Islet precursor cell (in vitro differentiated cells): ENCODE measurements around the gene TTYH2.

Experiments used
- DNase-seq: peaks from one replicate; pipeline ENCODE4 v3.0.0-alpha.2; 2018

The TTYH2 gene

DNA sequence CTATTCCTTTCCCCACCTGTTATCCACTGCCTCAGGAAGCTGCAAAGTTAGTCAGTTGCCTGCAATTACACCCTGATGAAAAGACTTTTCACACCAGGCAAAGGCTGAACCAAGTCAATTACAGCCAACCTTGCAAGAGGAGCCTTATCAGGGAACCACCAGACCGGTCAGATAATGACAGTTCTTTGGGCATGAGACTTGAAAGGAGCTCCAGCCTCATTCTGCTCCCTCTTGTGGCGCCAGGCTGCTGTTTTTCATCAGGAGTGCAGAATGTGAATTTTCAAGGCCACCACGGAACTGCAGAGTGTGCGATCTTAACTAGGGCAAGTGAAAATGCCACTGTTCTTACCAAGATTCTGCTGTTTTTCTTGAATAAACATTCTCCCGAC lies 83.2 kb downstream of the TTYH2 start:
- DNase-seq, result peak; percentile 93

DNA sequence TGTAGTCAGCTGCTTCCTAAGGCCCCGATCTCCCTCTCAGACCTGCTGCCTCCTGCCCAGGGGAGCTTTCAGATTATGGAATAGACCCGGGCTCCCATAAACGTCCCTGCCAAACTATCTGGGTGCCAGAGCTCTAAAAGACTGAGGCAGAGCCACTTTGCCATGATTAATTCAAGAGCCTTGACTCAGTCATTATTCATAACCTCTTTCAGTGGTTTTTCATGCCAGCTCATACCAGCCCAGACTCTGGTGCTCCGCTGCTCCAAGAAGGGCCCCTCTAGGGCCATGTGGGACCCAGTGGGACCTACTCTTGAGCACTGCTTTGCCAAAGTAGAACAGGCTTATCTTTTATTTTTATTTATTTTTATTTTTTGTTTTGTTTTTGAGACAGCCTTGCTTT lies 84.6 kb downstream of the TTYH2 start:
- DNase-seq, result no peak

DNA sequence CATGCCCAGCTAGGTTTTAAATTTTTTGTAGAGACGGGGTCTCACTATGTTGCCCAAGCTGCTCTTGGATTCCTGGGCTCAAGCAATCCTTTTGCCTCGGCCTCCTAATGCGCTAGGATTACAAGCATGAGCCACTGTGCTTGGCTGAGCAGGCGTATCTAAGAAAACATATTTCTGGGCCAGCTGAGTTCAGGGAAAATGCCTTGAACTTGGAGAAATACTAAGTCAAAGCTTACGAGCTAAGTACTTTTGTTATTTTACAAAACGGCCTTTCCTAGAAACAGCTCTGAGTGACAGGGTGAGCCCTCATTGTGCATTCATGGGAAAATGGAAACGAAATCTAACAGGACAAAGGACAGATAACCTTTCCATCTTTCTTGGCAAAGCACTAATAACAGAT lies 85.4 kb downstream of the TTYH2 start:
- no peak for DNase-seq

DNA sequence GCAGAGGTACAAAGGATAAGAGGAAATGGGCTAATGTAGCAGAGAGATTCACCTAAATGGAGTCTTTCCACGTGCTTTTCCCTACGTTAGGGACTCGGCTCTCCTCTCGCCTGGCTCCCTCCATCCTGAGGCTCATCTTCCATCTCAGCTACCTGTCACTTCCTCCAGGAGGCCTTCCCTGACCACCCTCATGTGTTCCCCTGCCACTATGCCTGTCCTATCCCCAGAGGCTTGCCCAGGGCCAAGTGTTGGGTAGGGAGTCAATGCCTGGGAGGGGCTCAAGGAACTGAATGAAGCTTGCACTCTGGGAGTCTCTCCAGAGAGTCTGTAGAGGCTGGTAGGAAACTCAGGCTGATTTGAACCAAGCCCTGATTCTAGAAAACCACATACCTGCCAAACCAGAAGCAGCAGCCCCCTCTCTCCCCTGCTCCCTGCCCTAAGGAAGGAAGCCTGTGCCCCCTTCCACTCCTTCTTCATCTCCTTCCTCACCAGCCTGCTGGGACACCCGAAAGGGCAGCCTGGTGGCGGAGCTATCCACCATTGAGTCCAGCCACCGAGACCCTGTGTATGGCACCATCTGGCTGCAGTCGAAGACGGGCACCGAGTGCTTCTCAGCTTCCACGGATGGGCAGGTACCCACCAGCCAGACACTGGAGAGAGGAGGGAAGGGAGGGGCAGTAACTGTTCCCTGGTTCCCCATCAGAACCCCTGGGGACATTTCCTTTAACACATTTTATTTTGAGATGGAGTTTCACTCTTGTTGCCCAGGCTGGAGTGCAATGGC lies 86.0 kb downstream of the TTYH2 start:
- no peak for DNase-seq

DNA sequence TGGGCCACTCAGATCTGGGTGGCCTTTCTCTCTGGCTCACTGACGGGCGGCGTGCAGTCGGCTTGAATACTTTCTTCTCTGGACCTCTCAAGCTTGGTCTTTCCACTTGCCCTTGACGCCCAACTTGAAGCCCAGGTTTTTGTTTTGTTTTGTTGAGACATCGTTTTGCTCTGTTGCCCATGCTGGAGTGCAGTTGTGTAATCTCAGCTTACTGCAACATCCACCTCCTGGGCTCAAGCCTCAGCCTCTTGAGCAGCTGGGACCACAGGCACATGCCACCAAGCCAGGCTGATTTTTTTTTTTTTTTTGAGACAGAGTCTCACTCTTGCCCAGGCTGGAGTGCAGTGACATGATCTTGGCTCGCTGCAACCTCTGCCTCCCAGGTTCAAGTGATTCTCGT lies 89.9 kb downstream of the TTYH2 start:
- DNase-seq, result no peak

DNA sequence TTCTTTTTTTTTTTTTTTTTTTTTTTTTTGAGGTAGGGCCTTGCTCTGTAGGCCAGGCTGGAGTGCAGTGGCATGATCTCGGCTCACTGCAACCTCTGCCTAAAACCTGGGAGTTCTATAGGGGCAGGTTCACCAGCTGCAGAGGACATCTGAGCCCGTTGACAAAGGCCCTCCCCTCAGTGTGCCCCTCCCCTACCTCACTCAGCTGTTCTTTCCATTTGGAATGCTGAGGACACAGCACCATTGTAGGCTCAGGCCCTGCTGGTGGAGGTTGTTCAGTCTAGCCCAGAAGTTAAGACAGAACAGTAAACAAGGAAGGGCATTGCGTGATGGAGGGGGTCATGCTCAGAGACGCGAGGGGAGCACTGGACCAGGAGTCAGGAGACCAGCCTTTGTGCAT lies 90.8 kb downstream of the TTYH2 start:
- DNase-seq, result no peak

DNA sequence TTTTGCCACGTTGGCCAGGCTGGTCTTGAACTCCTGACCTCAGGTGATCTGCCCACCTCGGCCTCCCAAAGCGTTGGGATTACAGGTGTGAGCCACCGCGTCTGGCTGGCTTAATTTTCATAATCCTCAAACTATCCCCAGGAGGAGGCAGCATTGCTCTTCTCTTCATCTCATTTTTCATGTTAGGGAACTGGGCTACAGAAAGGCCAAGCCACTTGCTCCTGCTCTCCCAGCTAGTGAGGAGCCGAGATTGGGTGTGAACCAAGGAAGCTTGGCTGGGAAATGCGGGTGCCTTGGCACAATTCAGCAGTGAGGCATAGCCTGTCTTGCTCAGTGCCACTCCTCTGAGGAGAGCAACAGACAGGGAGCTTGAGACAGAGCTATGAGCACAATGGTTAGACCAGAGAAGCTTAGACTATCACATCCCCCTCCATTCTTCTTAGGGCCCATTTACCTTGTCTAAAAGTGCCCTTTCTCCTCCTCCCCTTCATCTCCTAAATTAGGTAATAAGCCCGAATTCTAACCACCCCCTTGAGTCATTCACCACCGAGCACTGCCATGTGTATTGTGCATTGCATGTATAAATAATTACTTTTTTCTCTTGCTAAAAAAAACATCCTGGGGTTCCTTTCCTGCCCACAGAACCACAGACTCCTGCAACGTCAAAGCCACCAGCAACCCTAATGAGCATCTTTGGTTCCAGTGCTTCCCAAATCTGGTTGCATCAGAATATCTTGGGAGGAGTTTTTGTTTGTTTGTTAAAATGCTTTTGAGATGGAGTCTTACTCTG lies 92.7 kb downstream of the TTYH2 start:
- no peak for DNase-seq

DNA sequence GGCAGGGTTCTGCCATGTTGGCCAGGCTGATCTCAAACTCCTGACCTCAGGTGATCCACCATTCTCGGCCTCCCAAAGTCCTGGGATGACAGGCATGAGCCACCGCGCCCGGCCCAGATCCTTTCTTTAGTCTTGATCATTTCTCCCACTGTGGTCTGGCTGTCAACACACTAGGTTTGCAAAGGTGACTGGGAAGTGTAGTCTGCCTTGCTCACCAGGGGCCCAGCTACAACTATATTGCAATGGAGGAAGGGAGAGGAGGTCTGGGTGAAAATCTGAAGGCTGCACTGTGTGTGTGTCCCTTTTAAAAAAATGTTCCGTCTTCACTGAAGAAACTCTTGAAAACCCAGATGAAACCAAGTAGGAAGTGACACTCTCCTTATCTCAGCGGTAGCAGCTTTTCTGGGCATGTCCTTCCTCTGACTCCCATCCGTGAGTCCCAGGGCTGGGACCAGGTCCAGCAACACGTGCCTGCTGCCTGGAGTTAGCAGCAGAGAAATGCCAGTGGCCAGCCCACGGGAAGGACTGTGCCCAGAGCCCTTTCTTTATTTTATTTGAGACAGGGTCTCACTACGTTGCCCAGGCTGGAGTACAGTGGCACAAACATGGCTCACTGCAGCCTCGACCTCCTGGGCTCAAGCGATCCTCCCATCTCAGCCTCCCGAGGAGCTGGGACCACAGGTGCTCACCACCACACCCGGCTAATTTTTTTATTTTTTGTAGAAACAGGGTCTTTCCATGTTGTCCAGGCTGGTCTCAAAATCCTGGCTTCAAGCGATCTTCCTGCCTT lies 94.8 kb downstream of the TTYH2 start:
- DNase-seq, result no peak

DNA sequence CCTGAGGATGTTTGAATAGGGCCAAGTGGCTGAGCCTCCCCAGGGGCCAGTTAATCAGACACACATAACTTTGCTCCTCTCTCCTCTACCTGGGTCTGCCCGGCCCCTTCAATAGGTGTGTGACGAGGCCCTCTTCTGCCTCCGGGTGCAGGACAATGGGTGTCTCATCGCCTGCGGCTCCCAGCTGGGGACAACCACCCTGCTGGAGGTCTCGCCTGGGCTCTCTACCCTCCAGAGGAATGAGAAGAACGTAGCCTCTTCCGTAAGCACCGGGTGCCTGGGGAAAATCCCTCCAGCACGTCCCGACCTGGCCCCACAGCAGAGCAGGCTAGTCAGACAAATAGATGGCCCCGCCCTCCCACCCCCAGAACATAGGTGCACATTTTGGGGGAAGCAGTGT lies 96.5 kb downstream of the TTYH2 start:
- DNase-seq, result no peak
